ENCODE measurements around the gene TAMALIN. TPM values are rescaled to one million over a fixed set of nuclear protein-coding genes. Genes with fewer than 3 reads are reported as not detected.
A peak's percentile ranks its signal among the peaks of the same experiment; 100 is the strongest.

TAMALIN gene
- total and polyA plus RNA-seq, 2 of the 4 experiments (the other 2 are of a cell fraction): 2.7 to 5.3 TPM

- Histone ChIP-seq H3K9me1 (ENCODE audit: insufficient read depth, low read length) (peaks cover 27% of the 10 kb centered on the region), H2BK20ac (ENCODE audit: low read depth, low read length) (no peak overlapping the region), H3K14ac (replicated peaks; ENCODE audit: low read depth, low read length) (no peak overlapping the region), H3K27me3 (ENCODE audit: control insufficient read depth, insufficient read depth, low read length) (no peaks in the 10 kb centered on the region), H3K79me1 (ENCODE audit: low read depth in 1 of 2, low read length in 2 of 2) (peaks cover 13 to 51% of the 10 kb centered on the region in 2 experiments; a peak in 3 of 4 replicates), H2BK15ac (ENCODE audit: low read depth, low read length) (no peak overlapping the region), H4K91ac (ENCODE audit: insufficient read depth, low read depth, low read length) (no peak overlapping the region), H3K4me3 (ENCODE audit: insufficient read depth, low read depth, low read length) (peak overlapping the region; percentile 72), H3K4me2 (ENCODE audit: low read depth, low read length) (peak overlapping the region; percentile 87), H2AK9ac (replicated peaks; ENCODE audit: low read depth, low read length, poor library complexity) (peak overlapping the region; percentile 85), H4K5ac (ENCODE audit: low read depth, low read length) (no peak overlapping the region), H2AK5ac (ENCODE audit: low read depth, low read length) (peak overlapping the region; percentile 36; the same call in 1 of the 2 replicates), H2BK5ac (ENCODE audit: low read depth, low read length, poor library complexity, severe bottlenecking) (no peak overlapping the region), H4K20me1 (ENCODE audit: insufficient read depth, low read length) (peaks cover 32% of the 10 kb centered on the region), H3K56ac (ENCODE audit: extremely low read depth, insufficient read depth, low read length) (no peak overlapping the region), H3K9ac (ENCODE audit: low read depth, low read length) (no peak overlapping the region), H2AFZ (replicated peaks; ENCODE audit: low read length, poor library complexity) (peak overlapping the region; percentile 73), H2BK120ac (ENCODE audit: low read depth, low read length) (no peak overlapping the region), H3K36me3 (ENCODE audit: control insufficient read depth, insufficient read depth, low read length) (no peaks in the 10 kb centered on the region), H3K4ac (ENCODE audit: low read depth, low read length) (no peak overlapping the region), H3K18ac (ENCODE audit: low read depth, low read length) (no peak overlapping the region), H3K4me1 (ENCODE audit: control insufficient read depth, insufficient read depth, low read length) (peaks cover 8% of the 10 kb centered on the region), H3K9me3 (ENCODE audit: control insufficient read depth, insufficient read depth, low read length) (no peaks in the 10 kb centered on the region), H3K23ac (ENCODE audit: low read depth, low read length) (no peak overlapping the region), H4K8ac (ENCODE audit: low read depth in 2 of 2, low read length in 2 of 2) (no peak overlapping the region), H3K27ac (ENCODE audit: insufficient read depth, low read length) (no peak overlapping the region; the same call in 1 of the 2 replicates)
- in situ Hi-C loops (cut with MboI; ENCODE audit: low sequenced_read_pairs): no loop called here
- ChIA-PET POLR2A (ENCODE audit: unreplicated experiment) (no interaction called here), CTCF (interaction anchor here (1.8 kb wide), 1 partner anchor 11 kb away, joined by 7 read pairs; no protein-coding TSS in a partner anchor)
- peak; percentile 75 for DNase-seq
- intact Hi-C loops (cut with micrococcal nuclease): no loop called here
- no TSS peak for BruUV-seq (replicated peaks)
- WGBS, 2 experiments (ENCODE audit: extremely low coverage in 2 of 2, insufficient read length in 1 of 2): 18% methylated on average over 35 of the region's 53 CpGs; no CpG with 5 or more reads in 1 of the 2 experiments
- dilution Hi-C loops (cut with HindIII; ENCODE audit: low sequenced_read_pairs, unreplicated experiment): no loop called here
- ATAC-seq (ENCODE audit: low read depth): peak; percentile 59
- peak; percentile 69 for TF ChIP-seq BHLHE40 (IDR thresholded peaks at IDR 0.05; ENCODE audit: low read depth, low read length)
- TF ChIP-seq MAZ (IDR thresholded peaks at IDR 0.05; ENCODE audit: borderline replicate concordance, low read depth, low read length): peak; percentile 94
- peak; percentile 72 for TF ChIP-seq POLR2A (IDR thresholded peaks at IDR 0.05; ENCODE audit: low read depth, low read length)
- TF ChIP-seq CEBPB (IDR thresholded peaks at IDR 0.05; ENCODE audit: low read depth, low read length): peak; percentile 68
- TF ChIP-seq RCOR1 (IDR thresholded peaks at IDR 0.05; ENCODE audit: insufficient replicate concordance, low read length): no peak
These were observed 29.9 kb downstream of the TAMALIN start for GRCh38 chr12:52036587-52037171.
